Endothelial cell of umbilical vein (primary cell): ENCODE measurements around the gene RASL10B. TPM values are rescaled to one million over a fixed set of nuclear protein-coding genes. Genes with fewer than 3 reads are reported as not detected.

Experiments used
- BruUV-seq: library from RNA; stranded (reverse); fragments of 400-500 nt; replicated peaks from 2 replicates; lab custom pipeline; 2021; lab: Mats Ljungman, UMichigan
- CTCF ChIA-PET: fragments of 300-600, 350-600 bp; sonication (Branson Sonifier 250); formaldehyde crosslinking; loops from one replicate; lab custom pipeline; 2021; ENCODE audit warnings: antibody characterized with exemption, inconsistent platforms; lab: Charles Lee
- POLR2A ChIA-PET: fragments of 300-600, 350-600 bp; sonication (Branson Sonifier 250); formaldehyde crosslinking; loops from one replicate; lab custom pipeline; 2021; ENCODE audit warnings: antibody characterized with exemption, inconsistent platforms; lab: Charles Lee
- DNase-seq: peaks from one replicate; pipeline ENCODE4 v3.0.0-alpha.2; 2011; ENCODE audit warnings: low read depth, low spot score
- FAIRE-seq: peaks from 2 replicates; lab custom pipeline; 2011; peaks lifted over from hg19 to GRCh38; lab: Jason Lieb, UNC
- H2AFZ ChIP-seq: 2 replicates; pipeline ENCODE4 v1.6.0; 2012; ENCODE audit warnings: low read depth, low read length, control low read depth, inconsistent platforms
- H3K27ac ChIP-seq: 2 replicates; pipeline ENCODE4 v1.5.1; 2011; ENCODE audit warnings: low read depth, mild to moderate bottlenecking, control low read depth, low read length, moderate library complexity; ENCODE audit not compliant: insufficient read depth
- H3K27me3 ChIP-seq, 2 experiments: 2 replicates each; pipeline versions ENCODE4 v1.6.0 to v1.6.1; 2011; ENCODE audit warnings: low read length in 2 of 2, mixed read lengths in 1 of 2; ENCODE audit not compliant: control insufficient read depth in 2 of 2, insufficient read depth in 2 of 2
- H3K36me3 ChIP-seq, 2 experiments: 2 replicates in 1 of 2; 3 replicates in 1 of 2; pipeline ENCODE4 v1.5.1; 2011; ENCODE audit warnings: low read length in 2 of 2, mild to moderate bottlenecking in 1 of 2, moderate library complexity in 1 of 2; ENCODE audit not compliant: control insufficient read depth in 2 of 2, insufficient read depth in 2 of 2; ENCODE audit errors: extremely low read depth in 1 of 2
- H3K4me1 ChIP-seq: 3 replicates; pipeline ENCODE4 v1.5.1; 2011; ENCODE audit warnings: mild to moderate bottlenecking, low read length; ENCODE audit not compliant: control insufficient read depth, insufficient read depth; ENCODE audit errors: extremely low read depth
- H3K4me2 ChIP-seq: 2 replicates; pipeline ENCODE4 v1.6.1; 2011; ENCODE audit warnings: low read length, control low read depth, mixed read lengths; ENCODE audit not compliant: insufficient read depth
- H3K4me3 ChIP-seq, 3 experiments: fragments of 200-600 bp in 1 of 3; sonication (generic), shearing (Covaris generic) in 1 of 3; replicated peaks in 1 of 3; 2 replicates each; pipeline ENCODE4 v1.5.1; 2011 to 2016; ENCODE audit warnings: control low read depth in 3 of 3, low read length in 3 of 3, mild to moderate bottlenecking in 2 of 3, inconsistent platforms in 1 of 3, low read depth in 1 of 3, moderate library complexity in 1 of 3; ENCODE audit not compliant: insufficient read depth in 1 of 3
- H3K79me2 ChIP-seq: 2 replicates; pipeline ENCODE4 v1.6.0; 2012; ENCODE audit warnings: low read length, inconsistent platforms; ENCODE audit not compliant: control insufficient read depth, insufficient read depth
- H3K9ac ChIP-seq: replicated peaks from 2 replicates; pipeline ENCODE3; 2011; ENCODE audit warnings: low read length, control low read depth; ENCODE audit not compliant: insufficient read depth; ENCODE audit errors: extremely low read depth
- H3K9me1 ChIP-seq: replicated peaks from 3 replicates; pipeline ENCODE4 v1.6.0; 2011; ENCODE audit warnings: mild to moderate bottlenecking, low read length; ENCODE audit not compliant: control insufficient read depth, insufficient read depth; ENCODE audit errors: extremely low read depth
- H3K9me3 ChIP-seq: replicated peaks from 2 replicates; pipeline ENCODE4 v1.5.1; 2012; ENCODE audit warnings: low read length, inconsistent platforms; ENCODE audit not compliant: control insufficient read depth, insufficient read depth
- H4K20me1 ChIP-seq: replicated peaks from 2 replicates; pipeline ENCODE3; 2011; ENCODE audit warnings: mild to moderate bottlenecking, low read length; ENCODE audit not compliant: control insufficient read depth, insufficient read depth; ENCODE audit errors: extremely low read depth
- CTCF ChIP-seq, 2 donors: IDR thresholded peaks; 1 replicate in 1 of 2; 2 replicates in 1 of 2; pipeline ENCODE4 v1.5.1; 2011; ENCODE audit warnings: low read length in 2 of 2, mild to moderate bottlenecking in 2 of 2, moderate library complexity in 2 of 2, control low read depth in 1 of 2, inconsistent platforms in 1 of 2, low read depth in 1 of 2; ENCODE audit not compliant: insufficient read depth in 1 of 2; ENCODE audit errors: extremely low read depth in 1 of 2
- EZH2 ChIP-seq: IDR thresholded peaks from 2 replicates; pipeline ENCODE4 v1.6.1; 2012; ENCODE audit warnings: borderline replicate concordance, low read depth, mild to moderate bottlenecking, moderate library complexity, low read length, inconsistent platforms; ENCODE audit not compliant: severe bottlenecking
- FOS ChIP-seq: IDR thresholded peaks from 2 replicates; pipeline ENCODE4 v1.6.1; 2011; ENCODE audit warnings: mild to moderate bottlenecking, low read length, moderate library complexity, borderline replicate concordance; ENCODE audit not compliant: insufficient read depth
- GATA2 ChIP-seq: IDR thresholded peaks from 2 replicates; pipeline ENCODE4 v1.7.0; 2011; ENCODE audit warnings: low read depth, mild to moderate bottlenecking, moderate library complexity, mixed read lengths, low read length; ENCODE audit not compliant: insufficient read length, insufficient read depth
- JUN ChIP-seq: IDR thresholded peaks from 2 replicates; pipeline ENCODE4 v1.6.1; 2011; ENCODE audit warnings: borderline replicate concordance, low read depth; ENCODE audit not compliant: insufficient read length, insufficient read depth
- MAX ChIP-seq: IDR thresholded peaks from 2 replicates; pipeline ENCODE4 v1.6.1; 2011; ENCODE audit not compliant: insufficient read depth, insufficient read length
- MYC ChIP-seq: IDR thresholded peaks from one replicate; pipeline ENCODE4 v1.6.1; 2011; ENCODE audit warnings: mild to moderate bottlenecking, low read depth, low read length
- POLR2A ChIP-seq: IDR thresholded peaks from 2 replicates; pipeline ENCODE4 v1.6.1; 2012; ENCODE audit warnings: low read depth, mild to moderate bottlenecking, control low read depth, low read length
- POLR2AphosphoS5 ChIP-seq: IDR thresholded peaks from 2 replicates; pipeline ENCODE4 v1.6.1; 2012; ENCODE audit warnings: low read depth, mild to moderate bottlenecking, control low read depth, low read length, moderate library complexity; ENCODE audit not compliant: insufficient read depth
- dilution Hi-C: fragments of 300-500 bp; cut with MboI; formaldehyde crosslinking; loops from one replicate; pipeline ENCODE4 v1.15.0; 2019; ENCODE audit warnings: low sequenced_read_pairs; ENCODE audit not compliant: extremely low pct_ligation_motif_present
- intact Hi-C: fragments of 100-400 bp; cut with micrococcal nuclease; formaldehyde crosslinking; loops from one replicate; pipeline ENCODE4 v1.10.0; 2022
- polyA plus RNA-seq, 4 experiments: library from polyadenylated mRNA; depleted of rRNA in 3 of 4; stranded (reverse) in 3 of 4; unstranded in 1 of 4; fragments of >200 nt; gene quantifications; 2 replicates each; pipeline versions ENCODE4 v1.2.1 to v1.2.3, GENCODE V29; 2011 to 2012; ENCODE audit warnings: missing spikeins in 1 of 4
- total RNA-seq: library from RNA; stranded (reverse); gene quantifications from 2 replicates; pipeline ENCODE4 v1.2.3, GENCODE V29; 2021

Gene RASL10B
- total and polyA plus RNA-seq, 2 donors (not counting 3 experiments of a cell fraction or from before 2014, with no cell fraction given), result 0.19 to 0.71 TPM

DNA sequence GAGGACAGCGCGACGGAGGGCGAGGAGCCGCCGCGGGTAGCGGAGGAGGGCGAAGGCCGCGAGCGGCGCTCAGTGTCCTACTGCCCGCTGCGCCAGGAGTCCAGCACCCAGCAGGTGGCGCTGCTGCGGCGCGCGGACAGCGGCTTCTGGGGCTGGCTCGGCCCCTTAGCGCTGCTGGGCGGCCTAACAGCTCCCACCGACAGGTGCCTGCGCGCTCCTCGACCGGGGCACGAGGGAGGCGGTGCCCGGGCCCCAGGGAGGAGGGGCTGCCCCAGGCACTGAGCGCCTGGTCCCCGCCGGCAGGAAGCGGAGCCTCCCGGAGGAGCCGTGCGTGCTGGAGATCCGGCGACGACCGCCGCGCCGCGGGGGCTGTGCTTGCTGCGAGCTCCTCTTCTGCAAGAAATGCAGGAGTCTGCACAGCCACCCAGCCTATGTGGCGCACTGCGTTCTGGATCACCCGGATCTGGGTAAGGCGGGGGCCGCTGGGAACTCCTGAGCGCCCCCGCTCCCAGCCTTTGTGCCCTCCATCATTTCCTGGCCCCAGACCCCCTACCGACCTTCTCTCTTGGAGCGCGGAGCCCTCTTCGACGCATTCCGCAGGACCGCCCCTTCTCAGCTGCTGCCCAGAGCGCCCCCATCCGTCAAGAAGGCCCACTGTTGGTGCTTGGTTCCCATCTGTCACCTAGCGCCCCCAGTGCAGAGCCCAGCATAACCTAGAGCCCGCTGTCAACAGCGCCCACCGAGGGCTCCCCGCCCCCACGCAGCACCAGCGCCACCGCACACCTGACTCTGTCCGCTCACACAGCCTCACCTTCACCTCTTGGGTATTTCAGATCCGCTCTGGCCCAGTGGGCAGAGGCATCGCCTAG lies 32.9 kb downstream of the RASL10B start:
- no peaks in the 10 kb centered on the region for H3K9me1 ChIP-seq
- ChIA-PET POLR2A (interaction anchor here (0.6 to 2.3 kb wide), 2 partner anchors 45 to 48 kb away, joined by 3 to 39 read pairs; partner anchors contain the start of gene TAF15), CTCF (interaction anchor here (0.6 to 8.5 kb wide), 47 partner anchors 8 to 391 kb away, joined by 3 to 453 read pairs (median 4); partner anchors contain the start of genes GAS2L2, MMP28, RASL10B and SLFN11)
- no peak for FAIRE-seq
- H4K20me1 ChIP-seq, result no peaks in the 10 kb centered on the region
- dilution Hi-C loops, result no loop called here
- H3K4me2 ChIP-seq, result peak overlapping the region; percentile 85
- no peaks in the 10 kb centered on the region for H3K9me3 ChIP-seq
- intact Hi-C loops, result loop anchor here (1.0 kb wide), 3 partner anchors 10 to 45 kb away; partner anchors contain the start of gene TAF15
- peaks cover 1 to 2% of the 10 kb centered on the region in 2 experiments for H3K27me3 ChIP-seq
- DNase-seq, result peak; percentile 90
- H3K9ac ChIP-seq, result no peak overlapping the region
- peak overlapping the region; percentile 19 to 50 (median 36) for H3K4me3 ChIP-seq
- H3K36me3 ChIP-seq, result no peaks in the 10 kb centered on the region
- no peak overlapping the region for H3K27ac ChIP-seq
- peak; percentile 49 for TF ChIP-seq POLR2A
- no peak for TF ChIP-seq EZH2
- TF ChIP-seq JUN, result no peak
- TF ChIP-seq GATA2, result no peak
- TF ChIP-seq CTCF (IDR thresholded peaks at IDR 0.05; ENCODE audit: extremely low read depth in 1 of 2, insufficient read depth in 1 of 2, low read depth in 1 of 2, low read length in 2 of 2), result peak; percentile 98 to 99
- TF ChIP-seq MAX, result no peak
- TF ChIP-seq FOS, result no peak
- TF ChIP-seq MYC, result no peak
- TF ChIP-seq POLR2AphosphoS5, result peak; percentile 62
- no peaks in the 10 kb centered on the region for H3K79me2 ChIP-seq
- peaks cover 7% of the 10 kb centered on the region for H3K4me1 ChIP-seq
- H2AFZ ChIP-seq, result peak overlapping the region; percentile 92
- BruUV-seq, result no TSS peak
